Vagina (tissue), 2 donors: ENCODE results near the gene SNAP91. TPM values are rescaled to one million over a fixed set of nuclear protein-coding genes. Genes with fewer than 3 reads are reported as not detected.

ENCODE experiments used
- DNase-seq, 2 donors: peaks; one replicate each; pipeline ENCODE4 v3.0.0-alpha.2; 2017; ENCODE audit errors: extremely low spot score in 2 of 2
- H3K27ac ChIP-seq: fragments of 200-600 bp; sonication (generic); one replicate; pipeline ENCODE4 v1.5.1; 2019
- H3K27me3 ChIP-seq: fragments of 200-600 bp; sonication (generic); one replicate; pipeline ENCODE4 v1.5.1; 2019
- H3K36me3 ChIP-seq, 2 donors: fragments of 200-600 bp; sonication (generic); one replicate each; pipeline ENCODE4 v1.5.1; 2017 to 2019
- H3K4me1 ChIP-seq: fragments of 200-600 bp; sonication (generic); one replicate; pipeline ENCODE4 v1.5.1; 2019
- H3K4me3 ChIP-seq, 2 donors: fragments of 200-600 bp; sonication (generic); 1 replicate in 1 of 2; 2 replicates in 1 of 2; pipeline ENCODE4 v1.5.1; 2016 to 2019
- H3K9me3 ChIP-seq: fragments of 200-600 bp; sonication (generic); one replicate; pipeline ENCODE4 v1.5.1; 2019
- CTCF ChIP-seq, 3 experiments: fragments of 450-650 bp in 2 of 3; fragments of 200-600 bp in 1 of 3; sonication (generic) in 1 of 3; IDR thresholded peaks; one replicate each; pipeline ENCODE4 v1.5.1; 2017 to 2019; ENCODE audit warnings: antibody characterized with exemption in 3 of 3, mild to moderate bottlenecking in 2 of 3, moderate library complexity in 2 of 3
- POLR2A ChIP-seq, 2 donors: fragments of 450-650 bp; IDR thresholded peaks; one replicate each; pipeline ENCODE4 v1.6.1; 2017; ENCODE audit warnings: antibody characterized with exemption in 2 of 2, mild to moderate bottlenecking in 2 of 2, moderate library complexity in 2 of 2
- POLR2AphosphoS5 ChIP-seq, 2 donors: sonication (generic); formaldehyde crosslinking; IDR thresholded peaks; one replicate each; pipeline ENCODE4 v1.9.0; 2017; ENCODE audit warnings: antibody characterized with exemption in 2 of 2, mild to moderate bottlenecking in 2 of 2, low read depth in 1 of 2; ENCODE audit not compliant: insufficient read depth in 1 of 2
- intact Hi-C: fragments of 100-400 bp; cut with DNase I; formaldehyde crosslinking; loops from one replicate; pipeline ENCODE4 v1.15.1; 2023
- total RNA-seq: library from RNA; depleted of rRNA; stranded (reverse); fragments of >200 nt; gene quantifications from one replicate; pipeline ENCODE4 v1.2.3, GENCODE V29; 2016

Gene SNAP91
- total RNA-seq, 1 donor from 2014 or later = 4.7 TPM

GRCh38 chr6:83514866-83515466 is 193.9 kb downstream of the SNAP91 start:
- no peak overlapping the region for H3K4me3 ChIP-seq
- no peak overlapping the region for H3K27ac ChIP-seq
- no peaks in the 10 kb centered on the region for H3K36me3 ChIP-seq
- intact Hi-C loops = loop anchor here (10.0 kb wide), 2 partner anchors 100 to 290 kb away; no protein-coding TSS in a partner anchor
- no peaks in the 10 kb centered on the region for H3K27me3 ChIP-seq
- DNase-seq = no peak
- TF ChIP-seq CTCF (IDR thresholded peaks at IDR 0.05) (peak in 2 of 3 experiments; percentile 59 to 63), POLR2AphosphoS5 (IDR thresholded peaks at IDR 0.05; ENCODE audit: insufficient read depth in 1 of 2, low read depth in 1 of 2) (no peak), POLR2A (IDR thresholded peaks at IDR 0.05) (no peak)
- H3K9me3 ChIP-seq = no peaks in the 10 kb centered on the region
- peaks cover 12% of the 10 kb centered on the region for H3K4me1 ChIP-seq

- DNase-seq = no peak
- no peak overlapping the region for H3K4me3 ChIP-seq
- no peaks in the 10 kb centered on the region for H3K36me3 ChIP-seq
- TF ChIP-seq POLR2A (IDR thresholded peaks at IDR 0.05) (no peak), CTCF (IDR thresholded peaks at IDR 0.05) (no peak), POLR2AphosphoS5 (IDR thresholded peaks at IDR 0.05; ENCODE audit: insufficient read depth in 1 of 2, low read depth in 1 of 2) (no peak)
- H3K27ac ChIP-seq = no peak overlapping the region
- no peaks in the 10 kb centered on the region for H3K9me3 ChIP-seq
- intact Hi-C loops = loop anchor here (10.0 kb wide), 2 partner anchors 100 to 290 kb away; no protein-coding TSS in a partner anchor
- no peaks in the 10 kb centered on the region for H3K27me3 ChIP-seq
- H3K4me1 ChIP-seq = peaks cover 12% of the 10 kb centered on the region
Measured at GRCh38 chr6:83514466-83514865, 194.4 kb downstream of the SNAP91 start.

GRCh38 chr6:83511901-83512681 is 196.8 kb downstream of the SNAP91 start, which contains the start of gene PRSS35:
TSS of gene PRSS35 (plus strand) at chr6:83512534. CDS start at chr6:83523442, 10,908 bp downstream.
- intact Hi-C loops = loop anchor here (10.0 kb wide), 2 partner anchors 97 to 287 kb away; no protein-coding TSS in a partner anchor
- H3K27me3 ChIP-seq = no peaks in the 10 kb centered on the region
- peak within 1 kb of the TSS; percentile 31 to 46 for H3K4me3 ChIP-seq
- no peak within 1 kb of the TSS for H3K27ac ChIP-seq
- TF ChIP-seq CTCF (IDR thresholded peaks at IDR 0.05) (peak in 1 of 3 experiments; percentile 35), POLR2AphosphoS5 (IDR thresholded peaks at IDR 0.05; ENCODE audit: insufficient read depth in 1 of 2, low read depth in 1 of 2) (no peak)
- H3K36me3 ChIP-seq = no peaks in the 10 kb centered on the region
- peaks cover 12% of the 10 kb centered on the region for H3K4me1 ChIP-seq
- H3K9me3 ChIP-seq = no peaks in the 10 kb centered on the region
- no peak for DNase-seq

- no peaks in the 10 kb centered on the region for H3K36me3 ChIP-seq
- no peak for TF ChIP-seq POLR2A (IDR thresholded peaks at IDR 0.05)
- no peak for TF ChIP-seq CTCF (IDR thresholded peaks at IDR 0.05)
- TF ChIP-seq POLR2AphosphoS5 (IDR thresholded peaks at IDR 0.05; ENCODE audit: insufficient read depth in 1 of 2, low read depth in 1 of 2) = no peak
- H3K4me1 ChIP-seq = peaks cover 12% of the 10 kb centered on the region
- no peaks in the 10 kb centered on the region for H3K27me3 ChIP-seq
- no peaks in the 10 kb centered on the region for H3K9me3 ChIP-seq
- no peak for DNase-seq
- H3K4me3 ChIP-seq = no peak overlapping the region
- no peak overlapping the region for H3K27ac ChIP-seq
- intact Hi-C loops = loop anchor here (10.0 kb wide), 2 partner anchors 96 to 286 kb away; no protein-coding TSS in a partner anchor
Measured at GRCh38 chr6:83511266-83511665, 197.6 kb downstream of the SNAP91 start.
